Neural cell (in vitro differentiated cells): ENCODE results near the gene CBLIF. TPM values are rescaled to one million over a fixed set of nuclear protein-coding genes. Genes with fewer than 3 reads are reported as not detected.

ENCODE experiments used
- H2AFZ ChIP-seq: fragments of 200-600, 300-800 bp; sonication (generic), shearing (Covaris generic); 2 replicates; pipeline ENCODE4 v1.6.0; 2014; ENCODE audit warnings: low read depth, mild to moderate bottlenecking, antibody characterized with exemption, low read length, moderate library complexity
- H3F3A ChIP-seq: fragments of 200-600 bp; shearing (Covaris generic); 2 replicates; pipeline ENCODE4 v1.6.1; 2016; ENCODE audit warnings: mild to moderate bottlenecking, moderate library complexity, mixed read lengths, antibody characterized with exemption, low read length; ENCODE audit not compliant: insufficient read depth, poor library complexity, severe bottlenecking
- H3K27ac ChIP-seq: fragments of 200-600, 300-800 bp; sonication (generic), shearing (Covaris generic); 2 replicates; pipeline ENCODE4 v1.5.1; 2014; ENCODE audit warnings: mild to moderate bottlenecking, low read length, moderate library complexity
- H3K27me3 ChIP-seq: fragments of 300-800, 200-600 bp; sonication (generic), shearing (Covaris generic); 2 replicates; pipeline ENCODE4 v1.6.0; 2014; ENCODE audit warnings: mild to moderate bottlenecking, low read depth, low read length, moderate library complexity; ENCODE audit not compliant: insufficient read depth
- H3K36me3 ChIP-seq: fragments of 300-800, 200-600 bp; sonication (generic), shearing (Covaris generic); 2 replicates; pipeline ENCODE4 v1.5.1; 2014; ENCODE audit warnings: mild to moderate bottlenecking, antibody characterized with exemption, low read length, moderate library complexity; ENCODE audit not compliant: insufficient read depth
- H3K4me2 ChIP-seq: fragments of 300-800, 200-600 bp; sonication (generic), shearing (Covaris generic); 2 replicates; pipeline ENCODE4 v1.6.0; 2014; ENCODE audit warnings: mild to moderate bottlenecking, low read length
- H3K4me3 ChIP-seq: fragments of 300-800, 200-600 bp; sonication (generic), shearing (Covaris generic); 2 replicates; pipeline ENCODE4 v1.5.1; 2014; ENCODE audit warnings: mild to moderate bottlenecking, low read length, moderate library complexity
- H3K79me2 ChIP-seq: fragments of 200-600 bp; shearing (Covaris generic); replicated peaks from 2 replicates; pipeline ENCODE4 v1.6.0; 2014; ENCODE audit warnings: mild to moderate bottlenecking, low read length, moderate library complexity; ENCODE audit not compliant: insufficient read depth
- H3K9ac ChIP-seq: fragments of 300-800, 200-600 bp; sonication (generic), shearing (Covaris generic); 2 replicates; pipeline ENCODE4 v1.6.1; 2016; ENCODE audit warnings: mild to moderate bottlenecking, low read length, mixed read lengths
- H3K9me2 ChIP-seq: fragments of 200-600 bp; shearing (Covaris generic); 2 replicates; pipeline ENCODE4 v1.6.1; 2016; ENCODE audit warnings: mild to moderate bottlenecking, low read length, mixed read lengths; ENCODE audit not compliant: insufficient read depth
- H3K9me3 ChIP-seq: fragments of 200-600, 300-800 bp; sonication (generic), shearing (Covaris generic); 2 replicates; pipeline ENCODE4 v1.6.1; 2016; ENCODE audit warnings: mild to moderate bottlenecking, mixed run types, low read length, moderate library complexity, mixed read lengths
- H4K20me1 ChIP-seq: fragments of 200-600 bp; shearing (Covaris generic); 2 replicates; pipeline ENCODE4 v1.6.1; 2016; ENCODE audit warnings: mild to moderate bottlenecking, mixed run types; ENCODE audit not compliant: insufficient read depth
- EP300 ChIP-seq: fragments of 450-650 bp; conservative IDR thresholded peaks from 2 replicates; pipeline ENCODE4 v1.6.1; 2014; ENCODE audit warnings: antibody characterized with exemption, mild to moderate bottlenecking, moderate library complexity; ENCODE audit not compliant: poor library complexity, severe bottlenecking
- EZH2 ChIP-seq: fragments of 200-600, 300-800 bp; shearing (Covaris generic), sonication (generic); IDR thresholded peaks from 2 replicates; pipeline ENCODE4 v1.6.1; 2014; ENCODE audit warnings: antibody characterized with exemption, low read length, borderline replicate concordance, mild to moderate bottlenecking; ENCODE audit not compliant: insufficient read depth, poor library complexity, severe bottlenecking
- MXI1 ChIP-seq: fragments of 450-650 bp; conservative IDR thresholded peaks from 2 replicates; pipeline ENCODE4 v1.6.1; 2014; ENCODE audit warnings: antibody characterized with exemption, mild to moderate bottlenecking; ENCODE audit not compliant: poor library complexity, severe bottlenecking
- POLR2AphosphoS5 ChIP-seq: IDR thresholded peaks from 2 replicates; pipeline ENCODE4 v1.6.1; 2012
- RAD21 ChIP-seq: fragments of 450-650 bp; conservative IDR thresholded peaks from 2 replicates; pipeline ENCODE4 v1.6.1; 2014; ENCODE audit warnings: antibody characterized with exemption, mild to moderate bottlenecking, moderate library complexity
- SMC3 ChIP-seq: fragments of 450-650 bp; conservative IDR thresholded peaks from 2 replicates; pipeline ENCODE4 v1.6.1; 2014; ENCODE audit warnings: antibody characterized with exemption, mild to moderate bottlenecking, moderate library complexity; ENCODE audit not compliant: poor library complexity
- TAF1 ChIP-seq: IDR thresholded peaks from 2 replicates; pipeline ENCODE4 v1.6.1; 2012; ENCODE audit warnings: low read depth
- polyA plus RNA-seq: library from polyadenylated mRNA; depleted of rRNA; stranded (reverse); fragments of >200 nt; gene quantifications from 2 replicates; pipeline ENCODE4 v1.2.3, GENCODE V29; 2014
- TF ChIP-seq, protein P1 (sequence below): fragments of 450-650 bp; IDR thresholded peaks from 2 replicates; pipeline ENCODE4 v1.5.1; 2014; ENCODE audit warnings: antibody characterized with exemption, mild to moderate bottlenecking, moderate library complexity; ENCODE audit not compliant: poor library complexity, severe bottlenecking
- TF ChIP-seq, protein P2 (sequence below): IDR thresholded peaks from 2 replicates; pipeline ENCODE4 v1.6.1; 2012; ENCODE audit warnings: borderline replicate concordance

CBLIF gene
- polyA plus RNA-seq, 1 donor from 2014 or later = not detected

DNA sequence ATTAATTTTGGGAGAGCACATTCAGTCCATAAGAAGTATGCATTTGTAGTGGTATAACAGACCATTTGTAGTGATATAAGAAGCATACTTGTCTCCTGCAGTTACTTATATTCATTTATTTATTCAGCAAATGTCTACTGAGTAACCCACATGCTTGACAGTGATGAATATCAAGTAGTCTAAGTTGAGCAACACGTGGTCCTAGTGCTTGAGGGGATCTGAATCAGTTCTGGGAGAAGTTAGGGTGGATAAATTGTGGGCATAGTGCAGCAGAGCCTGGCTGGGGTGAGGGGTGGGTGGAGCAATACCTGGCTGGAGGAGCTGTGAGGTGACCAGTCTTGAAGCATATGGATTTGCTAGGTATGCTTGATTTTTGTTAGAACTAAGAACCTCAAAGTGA, 65.8 kb downstream of the CBLIF start:
- no peaks in the 10 kb centered on the region for H3F3A ChIP-seq

More for the DNA sequence above, 65.8 kb downstream of the CBLIF start:
- no peaks in the 10 kb centered on the region for H3K79me2 ChIP-seq
- H3K27me3 ChIP-seq = no peaks in the 10 kb centered on the region
- H2AFZ ChIP-seq = no peak overlapping the region
- no peak overlapping the region for H3K9ac ChIP-seq
- no peaks in the 10 kb centered on the region for H4K20me1 ChIP-seq
- H3K27ac ChIP-seq = no peak overlapping the region
- H3K36me3 ChIP-seq = no peaks in the 10 kb centered on the region
- H3K4me2 ChIP-seq = no peak overlapping the region
- no peak for TF ChIP-seq POLR2AphosphoS5
- TF ChIP-seq RAD21 = no peak
- TF ChIP-seq, protein P1, sequence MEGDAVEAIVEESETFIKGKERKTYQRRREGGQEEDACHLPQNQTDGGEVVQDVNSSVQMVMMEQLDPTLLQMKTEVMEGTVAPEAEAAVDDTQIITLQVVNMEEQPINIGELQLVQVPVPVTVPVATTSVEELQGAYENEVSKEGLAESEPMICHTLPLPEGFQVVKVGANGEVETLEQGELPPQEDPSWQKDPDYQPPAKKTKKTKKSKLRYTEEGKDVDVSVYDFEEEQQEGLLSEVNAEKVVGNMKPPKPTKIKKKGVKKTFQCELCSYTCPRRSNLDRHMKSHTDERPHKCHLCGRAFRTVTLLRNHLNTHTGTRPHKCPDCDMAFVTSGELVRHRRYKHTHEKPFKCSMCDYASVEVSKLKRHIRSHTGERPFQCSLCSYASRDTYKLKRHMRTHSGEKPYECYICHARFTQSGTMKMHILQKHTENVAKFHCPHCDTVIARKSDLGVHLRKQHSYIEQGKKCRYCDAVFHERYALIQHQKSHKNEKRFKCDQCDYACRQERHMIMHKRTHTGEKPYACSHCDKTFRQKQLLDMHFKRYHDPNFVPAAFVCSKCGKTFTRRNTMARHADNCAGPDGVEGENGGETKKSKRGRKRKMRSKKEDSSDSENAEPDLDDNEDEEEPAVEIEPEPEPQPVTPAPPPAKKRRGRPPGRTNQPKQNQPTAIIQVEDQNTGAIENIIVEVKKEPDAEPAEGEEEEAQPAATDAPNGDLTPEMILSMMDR = no peak
- TF ChIP-seq EP300 = no peak
- no peak for TF ChIP-seq MXI1
- no peak for TF ChIP-seq SMC3
- TF ChIP-seq EZH2 = no peak
- TF ChIP-seq TAF1 = no peak
- TF ChIP-seq, protein P2, sequence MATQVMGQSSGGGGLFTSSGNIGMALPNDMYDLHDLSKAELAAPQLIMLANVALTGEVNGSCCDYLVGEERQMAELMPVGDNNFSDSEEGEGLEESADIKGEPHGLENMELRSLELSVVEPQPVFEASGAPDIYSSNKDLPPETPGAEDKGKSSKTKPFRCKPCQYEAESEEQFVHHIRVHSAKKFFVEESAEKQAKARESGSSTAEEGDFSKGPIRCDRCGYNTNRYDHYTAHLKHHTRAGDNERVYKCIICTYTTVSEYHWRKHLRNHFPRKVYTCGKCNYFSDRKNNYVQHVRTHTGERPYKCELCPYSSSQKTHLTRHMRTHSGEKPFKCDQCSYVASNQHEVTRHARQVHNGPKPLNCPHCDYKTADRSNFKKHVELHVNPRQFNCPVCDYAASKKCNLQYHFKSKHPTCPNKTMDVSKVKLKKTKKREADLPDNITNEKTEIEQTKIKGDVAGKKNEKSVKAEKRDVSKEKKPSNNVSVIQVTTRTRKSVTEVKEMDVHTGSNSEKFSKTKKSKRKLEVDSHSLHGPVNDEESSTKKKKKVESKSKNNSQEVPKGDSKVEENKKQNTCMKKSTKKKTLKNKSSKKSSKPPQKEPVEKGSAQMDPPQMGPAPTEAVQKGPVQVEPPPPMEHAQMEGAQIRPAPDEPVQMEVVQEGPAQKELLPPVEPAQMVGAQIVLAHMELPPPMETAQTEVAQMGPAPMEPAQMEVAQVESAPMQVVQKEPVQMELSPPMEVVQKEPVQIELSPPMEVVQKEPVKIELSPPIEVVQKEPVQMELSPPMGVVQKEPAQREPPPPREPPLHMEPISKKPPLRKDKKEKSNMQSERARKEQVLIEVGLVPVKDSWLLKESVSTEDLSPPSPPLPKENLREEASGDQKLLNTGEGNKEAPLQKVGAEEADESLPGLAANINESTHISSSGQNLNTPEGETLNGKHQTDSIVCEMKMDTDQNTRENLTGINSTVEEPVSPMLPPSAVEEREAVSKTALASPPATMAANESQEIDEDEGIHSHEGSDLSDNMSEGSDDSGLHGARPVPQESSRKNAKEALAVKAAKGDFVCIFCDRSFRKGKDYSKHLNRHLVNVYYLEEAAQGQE = no peak
- H3K9me3 ChIP-seq = no peaks in the 10 kb centered on the region
- H3K9me2 ChIP-seq = no peaks in the 10 kb centered on the region
- H3K4me3 ChIP-seq = no peak overlapping the region

Other genes starting within 250 kb of the CBLIF start
- 24.4 and 25.7 TPM in 2 replicates for gene OSBP, start 229.7 kb downstream of the CBLIF start, polyA plus RNA-seq
- 3.2 and 3.4 TPM in 2 replicates for gene PATL1, start 176.5 kb downstream of the CBLIF start, polyA plus RNA-seq
- not detected in 2 replicates for gene OR10V1, start 131.7 kb downstream of the CBLIF start, polyA plus RNA-seq
- gene STX3, start 90.1 kb downstream of the CBLIF start, polyA plus RNA-seq = 21.3 and 22.9 TPM in 2 replicates
- 33.2 and 35.1 TPM in 2 replicates for gene MRPL16, start 34.7 kb downstream of the CBLIF start, polyA plus RNA-seq
- gene TCN1, start 21.0 kb upstream of the CBLIF start, polyA plus RNA-seq = not detected in 2 replicates
- not detected in 2 replicates for gene OOSP3, start 33.3 kb upstream of the CBLIF start, polyA plus RNA-seq
- gene OOSP1, start 92.9 kb upstream of the CBLIF start, polyA plus RNA-seq = not detected in 2 replicates
- not detected in 2 replicates for gene OOSP4A, start 118.5 kb upstream of the CBLIF start, polyA plus RNA-seq
- gene OOSP4B, start 171.7 kb upstream of the CBLIF start, polyA plus RNA-seq = not detected in 2 replicates
- not detected in 2 replicates for gene OOSP2, start 194.9 kb upstream of the CBLIF start, polyA plus RNA-seq
- not detected in 2 replicates for gene MS4A3, start 211.2 kb upstream of the CBLIF start, polyA plus RNA-seq
- gene MS4A2, start 243.2 kb upstream of the CBLIF start, polyA plus RNA-seq = not detected in 2 replicates